NCI-H748 treated with DMSO at 0.1 percent for 48 hours (cell line): ENCODE measurements around the gene ARHGAP22.

ENCODE experiments used
- DNase-seq: peaks from one replicate; lab custom pipeline; 2025; lab: John Stamatoyannopoulos, UW

Gene ARHGAP22

DNA sequence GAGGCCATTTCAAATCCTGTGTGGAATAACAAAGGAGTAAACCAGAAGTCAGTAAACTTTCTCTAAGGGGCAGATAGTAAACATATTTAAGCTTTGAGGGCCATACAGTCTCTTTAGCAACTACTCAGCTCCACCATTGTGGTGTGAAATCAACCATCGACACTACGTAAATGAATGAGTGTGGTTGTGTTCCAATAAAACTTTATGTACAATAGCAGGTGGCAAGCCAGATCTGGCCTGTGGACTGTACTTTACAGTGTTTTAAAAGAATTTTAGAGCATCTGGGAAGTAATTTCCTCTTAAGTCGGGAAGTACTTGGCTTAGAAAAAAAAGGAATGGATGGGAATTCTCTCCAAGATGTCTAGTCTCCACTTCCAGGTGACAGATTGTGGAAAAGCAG lies 71.3 kb downstream of the ARHGAP22 start:
- no peak for DNase-seq

DNA sequence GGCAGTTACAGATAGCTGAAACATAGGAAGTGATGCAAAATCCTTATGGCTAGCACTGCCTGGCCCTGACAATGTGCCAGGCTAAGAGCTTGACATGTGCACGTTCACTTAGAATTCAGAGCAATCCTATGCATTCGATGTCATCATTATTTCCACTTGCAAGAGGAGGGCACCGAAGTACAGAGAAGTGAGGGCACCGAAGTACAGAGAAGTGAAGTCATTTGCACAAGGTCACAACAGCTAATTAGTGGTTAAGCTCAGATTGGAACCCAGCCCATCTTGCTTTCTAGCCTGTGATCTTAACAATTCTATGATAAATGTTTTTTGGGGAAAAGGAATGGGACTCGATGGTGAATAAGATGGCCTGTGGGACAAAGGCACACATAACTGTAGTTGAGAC lies 73.4 kb downstream of the ARHGAP22 start:
- DNase-seq: no peak

DNA sequence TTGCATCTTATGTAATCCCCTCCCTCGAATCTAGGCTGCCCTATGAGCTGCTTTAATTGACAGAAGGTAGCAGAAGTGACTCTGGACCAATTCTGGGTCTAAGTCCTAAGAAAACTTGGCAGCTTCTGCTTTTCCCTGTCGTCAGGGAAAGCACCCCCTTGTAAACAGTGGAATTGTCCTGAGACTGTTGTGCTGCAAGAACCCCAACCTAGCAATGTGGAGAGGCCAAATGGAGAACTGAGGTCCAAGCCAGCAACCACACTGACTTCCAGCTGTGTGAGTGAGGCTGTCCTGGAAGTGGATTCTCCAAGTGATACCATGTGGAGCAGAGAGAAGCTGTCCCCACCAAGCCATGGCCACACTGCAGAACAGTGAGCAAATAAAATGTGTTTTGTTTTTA lies 75.5 kb downstream of the ARHGAP22 start:
- no peak for DNase-seq

DNA sequence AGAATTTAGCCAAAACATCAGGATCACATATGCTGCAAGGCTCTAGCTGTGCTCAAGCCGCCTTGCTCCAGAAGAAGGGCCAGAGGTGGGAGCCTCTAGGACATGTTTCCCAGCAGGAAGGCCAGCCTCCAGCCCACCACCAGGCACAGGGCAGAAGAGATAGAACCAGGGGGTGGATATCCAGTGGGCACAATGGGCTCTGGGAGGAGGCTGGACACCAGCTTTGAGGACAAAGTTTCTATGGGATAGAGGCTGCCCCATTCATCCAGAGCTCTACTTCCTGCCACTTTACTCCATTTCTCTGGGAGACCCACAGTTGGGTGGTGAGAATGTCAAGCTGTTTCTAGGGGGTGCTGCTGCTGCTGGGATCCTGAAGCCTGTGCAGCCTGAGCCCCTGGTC lies 77.1 kb downstream of the ARHGAP22 start:
- no peak for DNase-seq

DNA sequence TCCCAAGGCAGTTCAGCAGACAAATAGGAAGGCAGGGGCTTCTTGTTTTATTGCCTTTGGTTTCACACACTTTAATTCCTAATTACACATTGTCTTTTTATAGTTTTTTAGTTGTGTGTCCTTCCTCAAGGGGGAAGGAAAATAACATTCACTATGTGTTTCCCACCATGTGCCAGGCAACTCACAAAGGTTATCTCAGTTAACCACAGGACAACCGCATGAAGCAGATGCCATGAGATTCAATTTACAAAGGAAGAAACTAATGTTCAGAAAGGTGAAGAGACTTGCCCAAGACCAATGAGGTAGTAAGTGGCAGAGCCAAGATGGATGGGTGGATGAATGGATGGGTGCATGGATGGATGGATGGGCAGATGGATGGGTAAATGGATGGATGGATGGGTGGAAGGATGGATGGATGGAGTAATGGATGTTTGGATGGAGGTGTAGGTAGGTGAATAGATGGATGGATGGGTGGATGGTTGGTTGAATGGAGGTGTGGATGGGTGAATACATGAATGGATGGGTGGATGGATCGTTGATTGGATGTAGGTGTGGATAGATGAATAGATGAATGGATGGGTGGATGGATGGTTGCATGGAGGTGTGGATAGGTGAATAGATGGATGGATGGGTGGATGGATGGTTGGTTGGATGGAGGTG lies 77.9 kb downstream of the ARHGAP22 start:
- DNase-seq: no peak

DNA sequence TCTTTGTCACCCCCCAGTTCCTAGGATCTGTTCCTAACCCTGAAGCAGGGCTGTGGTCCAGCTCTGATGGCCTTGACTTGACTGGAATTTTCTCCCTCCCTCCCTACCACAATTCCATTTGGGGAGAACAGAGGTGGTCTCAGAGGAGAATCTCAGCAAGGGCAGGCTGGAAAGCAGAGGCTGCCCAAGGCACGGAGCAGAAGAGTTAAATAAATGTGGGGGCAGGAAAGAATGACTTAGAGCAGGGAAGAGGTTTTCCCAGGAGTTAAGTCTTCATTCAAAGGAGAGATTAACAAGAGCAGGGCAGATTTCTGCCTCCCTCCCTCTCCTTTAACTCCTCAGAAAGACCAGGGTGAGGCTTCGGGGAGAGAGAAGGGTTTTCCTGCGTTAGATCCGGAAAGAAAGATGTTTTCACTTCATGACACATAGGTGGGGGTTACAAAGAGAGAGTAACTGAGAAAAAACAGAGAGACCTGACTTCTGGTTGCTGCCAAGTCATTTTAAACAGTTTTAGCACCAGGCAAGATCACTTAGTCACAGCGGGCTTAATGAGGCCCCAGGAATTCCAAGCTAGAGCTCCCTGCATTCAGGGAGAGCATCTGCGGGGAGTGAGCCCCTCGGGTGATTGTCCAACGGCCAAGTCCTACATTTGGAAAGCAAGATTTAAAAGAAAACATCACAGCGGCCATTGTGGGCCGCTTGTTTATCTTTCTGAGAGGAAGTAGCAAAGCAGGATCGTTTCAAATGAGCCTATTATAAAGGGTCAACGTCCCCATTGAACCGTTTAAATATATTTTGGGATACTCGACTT lies 78.7 kb downstream of the ARHGAP22 start:
- DNase-seq: no peak

DNA sequence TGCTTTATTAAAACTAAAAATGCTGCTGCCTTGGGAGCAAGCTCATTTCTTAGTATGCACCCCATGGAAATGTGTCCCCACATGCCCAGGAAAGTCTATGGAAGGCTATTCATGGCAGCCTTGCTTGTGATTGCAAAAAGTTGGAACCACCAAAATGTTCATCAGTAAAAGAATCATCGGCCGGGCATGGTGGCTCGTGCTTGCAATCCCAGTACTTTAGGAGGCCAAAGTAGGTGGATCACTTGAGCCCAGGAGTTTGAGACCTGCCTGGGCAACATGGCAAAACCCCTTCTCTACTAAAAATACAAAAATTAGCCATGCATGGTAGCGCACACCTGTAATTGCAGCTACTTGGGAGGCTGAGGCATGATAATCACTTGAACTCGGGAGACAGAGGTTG lies 79.8 kb downstream of the ARHGAP22 start:
- no peak for DNase-seq

DNA sequence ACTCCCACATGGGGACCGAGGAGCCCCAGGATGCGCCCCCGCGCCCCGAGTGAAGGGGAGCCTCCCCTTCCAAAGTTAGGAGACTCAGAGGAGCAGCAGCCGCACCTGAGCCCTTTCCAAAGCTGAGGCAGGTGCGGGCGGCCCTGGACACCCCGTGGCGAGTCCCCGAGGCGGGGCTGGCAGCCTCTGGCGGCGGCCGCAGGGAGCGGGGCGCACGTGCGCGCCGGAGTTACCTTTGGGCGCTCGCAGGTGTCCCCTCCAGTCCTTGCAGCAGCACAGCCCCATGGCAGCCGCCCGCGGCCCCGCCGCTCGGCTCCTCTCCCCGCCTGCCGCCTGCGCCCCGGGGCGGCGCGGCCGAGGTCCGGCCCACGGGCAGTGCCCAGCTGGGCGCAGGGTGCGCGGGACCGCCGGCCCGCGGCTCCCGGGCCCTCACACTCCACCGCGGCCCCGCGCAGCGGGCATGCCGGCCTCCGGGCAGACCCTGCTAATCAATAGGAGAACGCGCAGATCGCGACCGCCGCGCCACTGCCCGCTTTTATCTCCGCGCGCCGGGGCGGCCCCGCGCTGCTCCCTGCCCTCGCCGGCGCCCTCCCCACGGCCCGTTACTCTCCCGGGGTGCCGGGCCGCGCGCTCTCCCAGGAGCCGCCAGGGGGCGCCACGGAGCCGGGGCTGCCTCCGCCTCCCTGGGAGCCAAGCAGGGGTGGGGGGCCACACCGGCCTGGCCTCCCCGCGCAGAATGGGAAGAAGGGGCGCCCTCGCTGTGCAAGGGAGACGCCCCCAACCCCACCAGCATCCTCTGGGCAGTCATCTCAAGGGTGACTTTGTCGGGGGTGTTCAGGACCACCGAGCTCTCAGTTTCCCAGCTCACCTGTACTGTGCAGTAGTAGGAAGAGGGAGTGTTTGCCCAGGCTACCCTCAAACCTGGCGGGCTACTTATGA lies 80.8 kb downstream of the ARHGAP22 start:
- no peak for DNase-seq

DNA sequence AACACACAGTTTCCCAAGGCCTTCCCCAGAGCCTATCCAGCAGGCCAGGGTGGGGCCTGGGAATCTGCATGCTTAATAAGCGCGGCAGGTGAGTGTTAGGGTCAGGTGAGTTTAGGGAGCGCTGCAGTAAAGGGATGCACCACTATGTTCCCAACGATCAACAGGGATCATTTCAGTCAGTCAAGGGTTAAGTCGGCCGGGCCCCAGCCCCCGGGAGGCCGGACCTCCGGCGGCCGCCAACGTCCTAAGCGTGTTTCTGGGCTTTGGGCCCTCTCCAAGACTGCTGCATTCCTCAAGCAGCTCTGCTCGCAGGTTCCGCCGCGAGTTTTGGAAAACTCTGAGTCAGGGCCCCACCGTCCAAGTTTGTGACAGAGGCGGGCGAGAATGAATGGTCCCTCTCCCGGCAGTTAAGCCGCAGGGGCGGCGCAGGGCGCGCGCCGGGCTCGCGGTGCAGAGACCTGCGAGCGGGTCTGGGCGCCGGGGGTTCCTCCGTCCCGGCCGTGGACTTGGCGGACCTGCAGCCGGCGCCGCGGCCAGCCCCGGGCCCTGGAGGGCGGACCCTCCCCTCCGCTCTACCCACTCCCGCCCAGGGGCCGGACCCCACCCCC lies 81.6 kb downstream of the ARHGAP22 start:
- no peak for DNase-seq

DNA sequence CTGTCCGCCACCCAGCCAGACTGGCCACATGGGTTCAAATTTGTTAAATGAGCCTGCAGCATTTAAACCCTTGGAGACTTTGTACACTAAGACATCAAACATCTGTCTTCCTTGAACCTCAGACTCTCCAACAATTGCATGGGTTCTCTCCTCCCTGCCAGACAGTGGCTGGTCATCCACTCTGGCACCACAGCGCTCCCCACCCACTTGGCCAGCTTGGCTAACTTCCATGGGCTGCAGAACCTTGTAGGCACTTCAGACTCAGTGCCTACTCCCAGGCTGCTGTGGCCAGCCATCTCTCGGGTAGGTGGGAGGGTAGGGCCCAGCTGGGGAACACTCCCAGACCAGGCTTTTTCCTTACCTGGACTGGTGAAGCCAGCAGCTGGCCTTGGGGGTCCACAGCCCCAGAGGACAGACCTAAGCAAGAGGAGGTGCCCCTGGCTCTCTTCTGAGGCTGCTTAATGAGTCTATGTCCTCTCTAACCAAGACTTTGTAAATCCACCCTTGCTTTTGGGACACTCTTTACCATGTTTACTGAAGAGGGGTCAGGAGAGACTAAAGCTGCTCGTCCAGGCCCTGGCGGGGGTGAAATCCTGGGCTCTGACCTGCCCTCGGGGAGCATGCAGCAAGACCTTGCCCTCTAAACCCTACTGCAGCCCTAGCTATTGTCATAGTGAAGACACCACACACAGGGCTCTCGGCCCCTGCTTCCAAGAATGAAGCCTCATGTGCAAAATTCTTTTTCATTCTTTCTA lies 82.7 kb downstream of the ARHGAP22 start:
- no peak for DNase-seq

DNA sequence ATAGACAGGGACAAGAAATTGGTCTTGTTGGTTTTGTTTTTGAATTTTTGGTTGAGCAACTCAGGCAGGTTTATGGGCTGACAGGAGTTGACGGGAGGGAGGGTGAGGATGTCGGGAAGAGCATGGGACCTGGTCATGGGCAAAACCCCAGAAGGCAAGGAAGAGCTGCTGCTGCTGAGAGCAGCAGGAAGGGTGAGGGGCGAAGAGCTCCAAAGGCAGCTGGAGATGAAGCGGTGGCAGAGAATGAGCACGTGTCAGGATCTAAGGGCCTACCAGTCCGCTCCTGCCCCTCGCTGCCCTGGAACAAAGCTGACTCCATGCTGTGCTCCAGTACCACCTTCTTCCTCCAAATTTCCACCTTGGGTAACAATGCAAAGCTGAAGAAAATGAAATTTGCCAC lies 84.3 kb downstream of the ARHGAP22 start:
- DNase-seq: no peak

DNA sequence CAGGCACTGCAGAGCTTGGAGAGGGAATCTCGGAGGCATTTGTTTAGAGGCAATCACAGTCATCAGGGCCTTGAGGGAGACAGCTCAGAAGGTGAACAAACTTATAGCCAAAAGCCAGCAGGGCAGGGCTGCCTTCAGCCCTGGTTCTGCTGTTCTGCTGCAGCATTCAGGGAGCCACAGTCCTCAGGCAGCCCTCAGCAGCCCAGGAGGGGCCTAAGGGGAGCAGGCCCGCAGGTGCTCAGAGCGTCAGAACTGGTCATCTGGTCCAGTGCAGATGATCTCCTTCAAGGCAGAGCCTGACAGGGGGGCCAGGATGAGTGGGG lies 84.7 kb downstream of the ARHGAP22 start:
- DNase-seq: no peak

DNA sequence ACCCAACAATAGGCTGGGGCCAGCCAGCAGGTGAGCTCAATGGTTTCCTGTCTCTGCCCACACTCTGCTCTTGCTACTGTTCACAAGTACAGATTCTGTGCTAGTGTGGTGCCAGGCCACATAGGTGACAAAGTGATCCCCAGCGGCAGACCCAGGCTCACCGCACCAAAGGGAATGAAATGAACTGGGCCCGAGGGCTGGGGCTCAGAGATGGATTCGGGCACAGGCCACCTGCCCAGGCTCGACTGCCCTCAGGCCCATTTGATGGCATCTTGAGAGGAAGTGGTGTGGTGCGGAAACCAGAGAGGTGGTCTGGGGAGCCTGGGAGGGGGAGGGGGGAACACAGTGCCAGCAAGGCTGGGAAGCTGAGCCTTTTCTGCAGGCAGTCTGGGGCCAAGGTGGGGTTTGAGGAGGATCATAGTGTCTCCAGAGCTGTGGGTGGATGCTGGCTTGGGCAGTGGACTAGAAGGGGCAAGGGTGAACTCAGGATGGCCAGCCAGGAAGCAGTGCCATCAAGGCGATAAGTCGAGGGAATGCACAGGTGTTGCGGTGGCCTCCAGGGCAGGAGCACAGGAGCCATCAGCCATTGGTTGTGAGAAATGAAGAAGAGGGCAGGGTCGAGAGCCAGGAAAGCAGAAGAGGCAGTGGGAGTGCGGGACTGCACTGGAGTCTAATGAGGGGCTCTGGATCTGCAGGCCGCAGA lies 85.2 kb downstream of the ARHGAP22 start:
- no peak for DNase-seq

DNA sequence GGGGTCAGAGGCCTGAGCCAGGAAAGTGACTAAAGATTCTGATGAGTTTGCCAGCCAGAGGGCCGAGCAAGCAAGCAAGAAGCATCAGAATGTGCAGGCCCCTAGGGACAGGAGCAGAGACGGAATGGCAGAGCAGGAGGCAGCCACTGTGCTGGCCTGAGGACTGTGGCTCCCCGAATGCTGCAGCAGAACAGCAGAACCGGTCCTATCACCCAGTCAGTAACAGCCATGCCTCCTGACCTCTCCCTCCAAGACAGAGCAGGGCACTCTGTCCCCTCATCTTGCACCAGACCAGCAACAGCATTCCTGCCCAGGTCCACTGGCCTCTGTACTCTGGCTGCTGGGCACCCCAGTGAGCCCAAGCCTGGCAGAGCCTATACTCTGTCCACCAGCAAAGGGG lies 85.9 kb downstream of the ARHGAP22 start:
- no peak for DNase-seq

DNA sequence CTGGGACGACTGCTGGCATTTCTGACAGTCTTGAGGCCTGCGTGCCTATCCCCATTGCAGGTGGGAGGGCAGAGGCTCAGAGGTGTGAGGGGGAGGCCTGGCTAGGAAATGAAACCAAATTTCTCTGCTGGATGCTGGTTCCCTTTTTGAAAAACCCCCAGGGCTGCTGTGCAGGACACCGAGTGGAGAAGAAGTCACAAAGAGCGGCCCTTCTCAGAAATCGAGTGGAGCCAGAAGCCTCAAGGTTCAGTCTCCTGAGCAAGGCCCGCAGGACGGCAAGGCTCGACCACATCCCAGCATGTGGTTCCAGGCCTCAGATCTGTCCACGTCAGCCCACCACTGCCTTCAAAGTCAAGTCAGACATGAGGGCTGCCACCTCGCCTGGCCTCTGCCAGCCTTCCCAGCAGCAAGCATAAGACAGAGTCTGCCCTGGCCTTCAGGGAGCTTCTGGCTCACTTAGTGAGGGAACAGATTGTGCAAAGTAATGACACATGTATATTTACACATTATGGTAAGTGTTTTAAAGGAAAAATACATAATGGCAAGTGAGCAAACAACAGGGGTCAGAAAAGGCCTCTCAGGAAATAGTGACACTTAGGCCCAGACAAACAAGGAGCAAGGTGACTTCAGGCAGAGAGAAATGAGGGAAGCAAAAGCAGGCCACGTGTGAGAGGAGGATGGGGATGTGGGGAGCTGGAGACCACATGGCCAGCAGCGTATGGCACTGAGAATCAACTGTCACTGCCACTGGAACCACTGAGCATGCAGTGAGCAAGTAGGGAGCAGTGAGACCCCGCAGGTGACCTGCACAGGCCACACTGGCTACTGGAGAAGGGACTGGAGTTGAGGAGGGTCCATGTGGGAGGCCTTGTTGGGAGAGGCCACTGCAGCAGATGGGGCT lies 86.7 kb downstream of the ARHGAP22 start:
- no peak for DNase-seq

DNA sequence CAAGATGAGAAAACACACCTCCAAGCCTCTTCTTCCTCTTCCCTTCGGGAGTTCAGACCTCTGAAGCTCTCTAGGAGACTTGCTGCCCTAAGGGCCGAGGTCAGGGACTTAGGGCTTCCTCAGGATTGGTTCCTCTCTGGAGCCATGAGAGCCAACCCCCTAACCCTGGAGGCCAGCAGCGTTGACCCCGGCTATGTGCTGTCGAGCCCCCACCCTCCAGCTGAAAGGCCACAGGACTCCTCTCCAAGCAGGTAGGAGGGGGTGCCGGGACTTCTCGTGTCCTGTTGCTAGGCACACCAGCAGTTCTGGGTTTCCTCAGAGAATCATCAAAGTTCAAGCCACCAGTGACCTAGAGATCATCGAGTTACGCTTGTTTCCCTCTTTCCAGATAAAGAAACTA lies 87.4 kb downstream of the ARHGAP22 start:
- no peak for DNase-seq

DNA sequence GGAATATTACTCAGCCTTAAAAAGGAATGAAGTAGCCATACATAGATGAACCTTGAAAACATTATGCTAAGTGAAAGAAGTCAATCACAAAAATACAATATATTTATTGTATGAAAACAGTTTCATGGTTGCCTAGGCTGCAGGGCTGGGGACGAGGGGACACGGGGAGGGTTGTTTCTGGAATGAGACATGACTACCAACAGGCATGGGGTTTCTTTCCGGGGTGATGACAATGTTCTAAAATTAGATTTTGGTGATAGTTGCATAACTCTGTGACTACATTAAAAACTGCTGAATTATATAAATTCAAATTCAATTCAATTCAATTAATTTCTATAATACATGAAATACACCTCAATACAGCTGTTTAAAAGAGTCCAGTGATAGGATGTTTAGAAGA lies 88.0 kb downstream of the ARHGAP22 start:
- no peak for DNase-seq

DNA sequence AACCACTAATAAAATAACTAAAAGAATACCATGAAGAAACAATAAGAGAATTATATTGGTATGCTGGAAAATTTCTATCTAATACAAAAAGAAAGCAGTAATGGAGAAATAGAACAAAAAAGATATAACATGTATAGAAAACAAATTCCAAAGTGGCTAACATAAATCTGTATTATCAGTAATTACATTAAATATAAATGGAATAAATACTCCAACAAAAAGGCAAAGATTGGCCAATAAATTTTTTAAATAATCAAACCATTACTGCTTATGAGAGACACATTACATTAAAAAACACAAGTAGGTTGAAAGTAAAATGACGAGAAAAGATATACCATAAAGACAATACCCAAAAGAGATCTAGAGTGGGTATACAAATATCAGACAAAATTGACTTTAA lies 90.0 kb downstream of the ARHGAP22 start:
- no peak for DNase-seq

DNA sequence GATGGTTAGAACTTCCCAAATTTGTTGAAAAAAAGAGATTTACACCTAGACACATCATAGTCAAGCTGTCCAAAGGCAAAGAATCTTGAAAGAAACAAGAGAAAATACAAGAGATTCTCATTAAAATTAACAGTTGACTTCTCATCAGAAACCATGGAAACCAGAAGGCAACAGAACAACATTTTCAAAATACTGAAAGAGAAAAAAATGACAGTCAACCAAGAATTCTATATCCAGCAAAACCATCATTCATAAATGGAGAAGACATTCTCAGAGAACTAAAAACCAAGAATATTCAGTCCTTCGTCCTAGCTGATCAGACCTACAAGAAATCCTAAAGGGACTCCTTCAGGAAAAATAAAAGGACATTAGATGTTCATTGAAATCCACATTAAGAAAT lies 90.6 kb downstream of the ARHGAP22 start:
- DNase-seq: no peak

DNA sequence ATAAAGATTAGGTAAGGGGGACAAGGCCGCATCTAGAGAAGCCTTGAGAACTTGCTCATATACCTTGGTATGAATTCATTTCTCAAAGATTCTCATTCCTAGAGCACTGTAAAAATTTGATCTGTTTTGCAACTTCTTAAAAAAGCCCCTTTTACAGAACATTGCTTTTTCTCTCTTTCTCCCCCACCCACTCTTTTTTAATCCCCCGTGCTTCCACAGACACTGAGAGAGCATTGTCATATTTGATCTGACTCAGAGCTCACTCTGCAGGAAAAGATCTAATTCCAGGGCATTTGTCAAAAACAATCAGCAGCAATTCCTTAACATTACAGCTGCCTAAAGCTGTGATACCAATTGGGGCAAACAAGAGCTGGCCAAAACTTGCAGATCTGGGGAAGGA lies 92.0 kb downstream of the ARHGAP22 start:
- no peak for DNase-seq
